Panc1 (cell line): ENCODE data around the gene FABP1. TPM values are rescaled to one million over a fixed set of nuclear protein-coding genes. Genes with fewer than 3 reads are reported as not detected.

ENCODE experiments used
- ATAC-seq: fragments of 200-7000 bp; cut with Tn5 transposase; 2 replicates; pipeline ENCODE4 v1.9.1; 2020; ENCODE audit warnings: mild to moderate bottlenecking, moderate library complexity
- BruUV-seq: library from RNA; stranded (reverse); fragments of 400-500 nt; replicated peaks from 2 replicates; lab custom pipeline; 2021; lab: Mats Ljungman, UMichigan
- CTCF ChIA-PET: fragments of 300-600 bp; sonication (Branson Sonifier 250); formaldehyde crosslinking; loops from one replicate; lab custom pipeline; 2022; ENCODE audit warnings: antibody characterized with exemption; lab: Charles Lee
- POLR2A ChIA-PET: fragments of 300-600 bp; sonication (Branson Sonifier 250); formaldehyde crosslinking; loops from one replicate; lab custom pipeline; 2022; ENCODE audit warnings: antibody characterized with exemption; lab: Charles Lee
- DNase-seq: peaks from one replicate; pipeline ENCODE4 v3.0.0-alpha.2; 2010; ENCODE audit warnings: low read depth, low spot score
- H3K27ac ChIP-seq: 2 replicates; pipeline ENCODE4 v1.5.1; 2011; ENCODE audit warnings: mild to moderate bottlenecking, low read length, inconsistent platforms
- H3K27me3 ChIP-seq: fragments of 200-500 bp; sonication (Bioruptor generic); 2 replicates; pipeline ENCODE4 v1.6.0; 2014; ENCODE audit warnings: low read length, inconsistent platforms; ENCODE audit not compliant: control insufficient read depth, insufficient read depth
- H3K36me3 ChIP-seq: fragments of 200-500 bp; sonication (Bioruptor generic); 2 replicates; pipeline ENCODE4 v1.5.1; 2014; ENCODE audit warnings: inconsistent platforms, mild to moderate bottlenecking, low read length, moderate library complexity; ENCODE audit not compliant: control insufficient read depth, insufficient read depth
- H3K4me1 ChIP-seq: 2 replicates; pipeline ENCODE4 v1.5.1; 2011; ENCODE audit warnings: inconsistent platforms, mild to moderate bottlenecking, low read length, moderate library complexity; ENCODE audit not compliant: control insufficient read depth, insufficient read depth
- H3K4me3 ChIP-seq, 2 experiments: 2 replicates each; pipeline ENCODE4 v1.5.1; 2011 to 2012; ENCODE audit warnings: low read depth in 2 of 2, low read length in 2 of 2, mild to moderate bottlenecking in 2 of 2, inconsistent platforms in 1 of 2, moderate library complexity in 1 of 2
- H3K9me3 ChIP-seq: fragments of 200-500 bp; sonication (Bioruptor generic); 2 replicates; pipeline ENCODE4 v1.5.1; 2014; ENCODE audit warnings: low read depth, mild to moderate bottlenecking, inconsistent platforms, low read length, moderate library complexity; ENCODE audit not compliant: control insufficient read depth, insufficient read depth
- POLR2AphosphoS5 ChIP-seq: IDR thresholded peaks from 2 replicates; pipeline ENCODE4 v1.6.1; 2012; ENCODE audit warnings: mild to moderate bottlenecking, low read depth, low read length, moderate library complexity
- SIN3A ChIP-seq: IDR thresholded peaks from 2 replicates; pipeline ENCODE4 v1.6.1; 2012; ENCODE audit warnings: low read depth, mild to moderate bottlenecking, low read length, moderate library complexity, borderline replicate concordance; ENCODE audit not compliant: insufficient read depth
- TCF7L2 ChIP-seq: IDR thresholded peaks from 2 replicates; pipeline ENCODE4 v1.6.1; 2011; ENCODE audit warnings: mild to moderate bottlenecking, low read depth, low read length, inconsistent platforms
- in situ Hi-C: cut with HindIII; loops from 2 replicates; pipeline ENCODE4 v1.10.0; 2016; ENCODE audit warnings: low sequenced_read_pairs, low pct_unique_long_range_greater_than_20kb
- intact Hi-C: fragments of 100-400 bp; cut with micrococcal nuclease; formaldehyde crosslinking; loops from one replicate; pipeline ENCODE4 v1.10.0; 2022; ENCODE audit not compliant: unreplicated experiment
- total RNA-seq: library from RNA; stranded (reverse); gene quantifications from one replicate; pipeline ENCODE4 v1.2.1, GENCODE V29; 2021; ENCODE audit not compliant: unreplicated experiment
- TF ChIP-seq, protein P1 (sequence below): fragments of 450-650 bp; IDR thresholded peaks from 2 replicates; pipeline ENCODE4 v1.5.1; 2017; ENCODE audit warnings: mild to moderate bottlenecking
- TF ChIP-seq, protein P2 (sequence below), 2 experiments: IDR thresholded peaks; 2 replicates each; pipeline ENCODE4 v1.6.1; 2011 to 2012; ENCODE audit warnings: low read depth in 2 of 2, control low read depth in 1 of 2, low read length in 1 of 2, mild to moderate bottlenecking in 1 of 2, moderate library complexity in 1 of 2; ENCODE audit not compliant: insufficient read depth in 1 of 2

Gene FABP1
- total RNA-seq, 1 experiment from 2014 or later: 0.36 TPM

DNA sequence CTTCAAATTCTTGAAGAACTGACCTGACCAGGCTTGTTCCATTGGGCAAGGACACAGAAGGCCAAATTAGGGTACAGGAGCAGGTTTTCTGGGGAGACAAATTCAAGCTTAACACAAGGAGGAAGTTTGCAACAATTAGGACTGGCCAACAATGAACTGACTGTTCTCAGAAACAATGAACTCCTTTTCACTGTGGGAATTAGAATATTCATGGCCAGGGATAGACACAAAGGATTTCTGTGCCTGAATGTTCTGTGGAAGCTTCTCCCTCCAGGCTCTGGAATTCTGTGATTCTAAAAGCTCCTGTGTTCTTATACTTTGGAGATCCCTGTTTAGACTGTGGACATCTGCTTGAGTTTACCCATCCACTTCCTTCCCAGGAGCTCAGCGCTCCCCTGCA, 45.1 kb downstream of the FABP1 start:
- Histone ChIP-seq H3K4me1 (no peaks in the 10 kb centered on the region), H3K27me3 (no peaks in the 10 kb centered on the region), H3K36me3 (no peaks in the 10 kb centered on the region), H3K9me3 (no peaks in the 10 kb centered on the region), H3K27ac (no peak overlapping the region), H3K4me3 (no peak overlapping the region)
- CTCF ChIA-PET: no interaction called here
- DNase-seq (no peak), ATAC-seq (no peak)
- no TSS peak for BruUV-seq
- TF ChIP-seq TCF7L2 (no peak), SIN3A (no peak), POLR2AphosphoS5 (no peak)
- TF ChIP-seq, protein P1, sequence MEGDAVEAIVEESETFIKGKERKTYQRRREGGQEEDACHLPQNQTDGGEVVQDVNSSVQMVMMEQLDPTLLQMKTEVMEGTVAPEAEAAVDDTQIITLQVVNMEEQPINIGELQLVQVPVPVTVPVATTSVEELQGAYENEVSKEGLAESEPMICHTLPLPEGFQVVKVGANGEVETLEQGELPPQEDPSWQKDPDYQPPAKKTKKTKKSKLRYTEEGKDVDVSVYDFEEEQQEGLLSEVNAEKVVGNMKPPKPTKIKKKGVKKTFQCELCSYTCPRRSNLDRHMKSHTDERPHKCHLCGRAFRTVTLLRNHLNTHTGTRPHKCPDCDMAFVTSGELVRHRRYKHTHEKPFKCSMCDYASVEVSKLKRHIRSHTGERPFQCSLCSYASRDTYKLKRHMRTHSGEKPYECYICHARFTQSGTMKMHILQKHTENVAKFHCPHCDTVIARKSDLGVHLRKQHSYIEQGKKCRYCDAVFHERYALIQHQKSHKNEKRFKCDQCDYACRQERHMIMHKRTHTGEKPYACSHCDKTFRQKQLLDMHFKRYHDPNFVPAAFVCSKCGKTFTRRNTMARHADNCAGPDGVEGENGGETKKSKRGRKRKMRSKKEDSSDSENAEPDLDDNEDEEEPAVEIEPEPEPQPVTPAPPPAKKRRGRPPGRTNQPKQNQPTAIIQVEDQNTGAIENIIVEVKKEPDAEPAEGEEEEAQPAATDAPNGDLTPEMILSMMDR: no peak
- TF ChIP-seq, protein P2, sequence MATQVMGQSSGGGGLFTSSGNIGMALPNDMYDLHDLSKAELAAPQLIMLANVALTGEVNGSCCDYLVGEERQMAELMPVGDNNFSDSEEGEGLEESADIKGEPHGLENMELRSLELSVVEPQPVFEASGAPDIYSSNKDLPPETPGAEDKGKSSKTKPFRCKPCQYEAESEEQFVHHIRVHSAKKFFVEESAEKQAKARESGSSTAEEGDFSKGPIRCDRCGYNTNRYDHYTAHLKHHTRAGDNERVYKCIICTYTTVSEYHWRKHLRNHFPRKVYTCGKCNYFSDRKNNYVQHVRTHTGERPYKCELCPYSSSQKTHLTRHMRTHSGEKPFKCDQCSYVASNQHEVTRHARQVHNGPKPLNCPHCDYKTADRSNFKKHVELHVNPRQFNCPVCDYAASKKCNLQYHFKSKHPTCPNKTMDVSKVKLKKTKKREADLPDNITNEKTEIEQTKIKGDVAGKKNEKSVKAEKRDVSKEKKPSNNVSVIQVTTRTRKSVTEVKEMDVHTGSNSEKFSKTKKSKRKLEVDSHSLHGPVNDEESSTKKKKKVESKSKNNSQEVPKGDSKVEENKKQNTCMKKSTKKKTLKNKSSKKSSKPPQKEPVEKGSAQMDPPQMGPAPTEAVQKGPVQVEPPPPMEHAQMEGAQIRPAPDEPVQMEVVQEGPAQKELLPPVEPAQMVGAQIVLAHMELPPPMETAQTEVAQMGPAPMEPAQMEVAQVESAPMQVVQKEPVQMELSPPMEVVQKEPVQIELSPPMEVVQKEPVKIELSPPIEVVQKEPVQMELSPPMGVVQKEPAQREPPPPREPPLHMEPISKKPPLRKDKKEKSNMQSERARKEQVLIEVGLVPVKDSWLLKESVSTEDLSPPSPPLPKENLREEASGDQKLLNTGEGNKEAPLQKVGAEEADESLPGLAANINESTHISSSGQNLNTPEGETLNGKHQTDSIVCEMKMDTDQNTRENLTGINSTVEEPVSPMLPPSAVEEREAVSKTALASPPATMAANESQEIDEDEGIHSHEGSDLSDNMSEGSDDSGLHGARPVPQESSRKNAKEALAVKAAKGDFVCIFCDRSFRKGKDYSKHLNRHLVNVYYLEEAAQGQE (IDR thresholded peaks at IDR 0.05; ENCODE audit: insufficient read depth in 1 of 2, low read depth in 2 of 2, low read length in 1 of 2): no peak
- intact Hi-C loops (no loop called here), in situ Hi-C loops (no loop called here)
- POLR2A ChIA-PET: no interaction called here

DNA sequence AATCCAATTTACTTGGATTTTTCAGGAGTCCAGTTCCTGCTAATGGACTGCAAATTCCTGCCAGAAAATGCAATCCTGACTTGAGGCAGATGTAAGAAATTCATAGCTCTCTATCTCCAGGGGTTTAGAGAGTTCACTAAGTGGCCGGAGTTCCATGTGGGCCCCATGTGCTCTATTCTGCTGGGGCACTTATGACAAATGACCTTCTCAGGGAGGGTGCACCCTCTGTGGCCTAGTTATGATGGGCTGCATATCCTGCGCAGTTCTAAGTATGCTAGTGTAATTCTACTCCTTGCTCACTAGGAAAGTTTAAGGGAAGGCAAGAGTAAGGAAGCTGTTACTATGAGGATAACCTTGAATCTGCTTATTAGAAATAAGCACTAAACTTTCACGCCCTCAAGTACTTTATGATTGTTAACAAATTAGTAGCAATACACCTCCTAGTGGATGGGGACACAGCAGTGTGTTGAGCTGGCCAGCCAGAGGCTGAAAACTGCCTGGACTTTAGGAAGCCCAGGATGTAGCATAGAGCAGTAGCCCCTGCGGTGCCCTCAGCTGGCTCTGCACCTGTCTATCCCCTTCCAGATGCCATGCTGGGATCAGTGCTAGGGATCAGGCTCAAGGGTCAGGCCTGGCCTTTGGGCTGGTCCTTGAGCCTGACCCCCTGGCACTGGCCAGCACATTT, 45.8 kb downstream of the FABP1 start:
- Histone ChIP-seq H3K27me3 (no peaks in the 10 kb centered on the region), H3K27ac (no peak overlapping the region), H3K36me3 (no peaks in the 10 kb centered on the region), H3K9me3 (no peaks in the 10 kb centered on the region), H3K4me3 (no peak overlapping the region), H3K4me1 (no peaks in the 10 kb centered on the region)
- ChIA-PET POLR2A (no interaction called here), CTCF (no interaction called here)
- in situ Hi-C loops (no loop called here), intact Hi-C loops (no loop called here)
- DNase-seq (no peak), ATAC-seq (no peak)
- no TSS peak for BruUV-seq
- TF ChIP-seq POLR2AphosphoS5: no peak

- ATAC-seq: no peak
- no TSS peak for BruUV-seq
- CTCF ChIA-PET: no interaction called here
These were observed 47.3 kb downstream of the FABP1 start for GRCh38 chr2:88080545-88080944.

More at GRCh38 chr2:88080545-88080944, 47.3 kb downstream of the FABP1 start:
- no peaks in the 10 kb centered on the region for H3K4me1 ChIP-seq
- no peak for TF ChIP-seq POLR2AphosphoS5
- TF ChIP-seq TCF7L2: no peak
- TF ChIP-seq, protein P1: no peak
- no peak for TF ChIP-seq SIN3A
- TF ChIP-seq, protein P2 (IDR thresholded peaks at IDR 0.05; ENCODE audit: insufficient read depth in 1 of 2, low read depth in 2 of 2, low read length in 1 of 2): no peak
- no peak overlapping the region for H3K27ac ChIP-seq
- DNase-seq: no peak
- H3K9me3 ChIP-seq: no peaks in the 10 kb centered on the region
- no peak overlapping the region for H3K4me3 ChIP-seq
- H3K27me3 ChIP-seq: no peaks in the 10 kb centered on the region
- no peaks in the 10 kb centered on the region for H3K36me3 ChIP-seq
- POLR2A ChIA-PET: no interaction called here
- in situ Hi-C loops: no loop called here
- intact Hi-C loops: no loop called here
